Aortic smooth muscle cell (primary cell): Measurements from ENCODE around the gene MMS19. TPM values are rescaled to one million over a fixed set of nuclear protein-coding genes. Genes with fewer than 3 reads are reported as not detected.

Experiments
- total RNA-seq: library from RNA; depleted of rRNA; stranded (reverse); fragments of >200 nt; gene quantifications from 2 replicates; pipeline ENCODE4 v1.2.3, GENCODE V29; 2014

The MMS19 gene, protein sequence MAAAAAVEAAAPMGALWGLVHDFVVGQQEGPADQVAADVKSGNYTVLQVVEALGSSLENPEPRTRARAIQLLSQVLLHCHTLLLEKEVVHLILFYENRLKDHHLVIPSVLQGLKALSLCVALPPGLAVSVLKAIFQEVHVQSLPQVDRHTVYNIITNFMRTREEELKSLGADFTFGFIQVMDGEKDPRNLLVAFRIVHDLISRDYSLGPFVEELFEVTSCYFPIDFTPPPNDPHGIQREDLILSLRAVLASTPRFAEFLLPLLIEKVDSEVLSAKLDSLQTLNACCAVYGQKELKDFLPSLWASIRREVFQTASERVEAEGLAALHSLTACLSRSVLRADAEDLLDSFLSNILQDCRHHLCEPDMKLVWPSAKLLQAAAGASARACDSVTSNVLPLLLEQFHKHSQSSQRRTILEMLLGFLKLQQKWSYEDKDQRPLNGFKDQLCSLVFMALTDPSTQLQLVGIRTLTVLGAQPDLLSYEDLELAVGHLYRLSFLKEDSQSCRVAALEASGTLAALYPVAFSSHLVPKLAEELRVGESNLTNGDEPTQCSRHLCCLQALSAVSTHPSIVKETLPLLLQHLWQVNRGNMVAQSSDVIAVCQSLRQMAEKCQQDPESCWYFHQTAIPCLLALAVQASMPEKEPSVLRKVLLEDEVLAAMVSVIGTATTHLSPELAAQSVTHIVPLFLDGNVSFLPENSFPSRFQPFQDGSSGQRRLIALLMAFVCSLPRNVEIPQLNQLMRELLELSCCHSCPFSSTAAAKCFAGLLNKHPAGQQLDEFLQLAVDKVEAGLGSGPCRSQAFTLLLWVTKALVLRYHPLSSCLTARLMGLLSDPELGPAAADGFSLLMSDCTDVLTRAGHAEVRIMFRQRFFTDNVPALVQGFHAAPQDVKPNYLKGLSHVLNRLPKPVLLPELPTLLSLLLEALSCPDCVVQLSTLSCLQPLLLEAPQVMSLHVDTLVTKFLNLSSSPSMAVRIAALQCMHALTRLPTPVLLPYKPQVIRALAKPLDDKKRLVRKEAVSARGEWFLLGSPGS
- 46.2 and 49.2 TPM in 2 replicates for total RNA-seq

GRCh38 chr10:97498076-97498840 lies at the start of gene MMS19:
MMS19 (minus strand) TSS chr10:97498422; CDS start chr10:97498384, 38 bp downstream.

GRCh38 chr10:97498841-97499560 lies 779 bp upstream of the MMS19 start, which contains the start of gene UBTD1:
UBTD1 (plus strand) TSS chr10:97498924; CDS start chr10:97499204, 280 bp downstream.

GRCh38 chr10:97445722-97446639 lies 52.2 kb downstream of the MMS19 start, which contains the start of the genes EXOSC1 and ZDHHC16:
EXOSC1 (minus strand) TSS chr10:97446006; CDS start chr10:97445985, 21 bp downstream.
ZDHHC16 (plus strand) TSS chr10:97446175; CDS start chr10:97451676, 5,501 bp downstream.

GRCh38 chr10:97425964-97426775 lies 72.1 kb downstream of the MMS19 start, which contains the start of gene PGAM1:
PGAM1 (plus strand) TSS chr10:97426191; CDS start chr10:97426308, 117 bp downstream.

Other genes starting within 250 kb of the MMS19 start
- 8.1 and 9.1 TPM in 2 replicates for gene ARHGAP19, start 205.8 kb downstream of the MMS19 start, total RNA-seq
- gene FRAT1, start 179.2 kb downstream of the MMS19 start, total RNA-seq: 1.7 and 2.1 TPM in 2 replicates
- 4.4 and 5.4 TPM in 2 replicates for gene FRAT2, start 163.7 kb downstream of the MMS19 start, total RNA-seq
- gene RRP12, start 97.1 kb downstream of the MMS19 start, total RNA-seq: 10.1 and 15.7 TPM in 2 replicates
- gene PGAM1, start 72.2 kb downstream of the MMS19 start, total RNA-seq: 224 and 247 TPM in 2 replicates
- gene EXOSC1, start 52.4 kb downstream of the MMS19 start, total RNA-seq: 27.9 and 32.0 TPM in 2 replicates
- 35.0 and 38.7 TPM in 2 replicates for gene ZDHHC16, start 52.2 kb downstream of the MMS19 start, total RNA-seq
- gene UBTD1, start 502 bp upstream of the MMS19 start, total RNA-seq: 22.5 and 22.9 TPM in 2 replicates
- 0.50 and 1.5 TPM in 2 replicates for gene ANKRD2, start 74.4 kb upstream of the MMS19 start, total RNA-seq
- 2.5 and 3.3 TPM in 2 replicates for gene HOGA1, start 86.0 kb upstream of the MMS19 start, total RNA-seq
- 0.12 and 0.13 TPM in 2 replicates for gene C10orf62, start 91.3 kb upstream of the MMS19 start, total RNA-seq
- 7.8 and 10.4 TPM in 2 replicates for gene MORN4, start 135.1 kb upstream of the MMS19 start, total RNA-seq
- gene PI4K2A, start 142.2 kb upstream of the MMS19 start, total RNA-seq: 23.3 and 25.0 TPM in 2 replicates
- 12.9 and 19.2 TPM in 2 replicates for gene AVPI1, start 188.8 kb upstream of the MMS19 start, total RNA-seq
- 19.3 and 29.8 TPM in 2 replicates for gene MARVELD1, start 215.3 kb upstream of the MMS19 start, total RNA-seq
- gene ZFYVE27, start 238.7 kb upstream of the MMS19 start, total RNA-seq: 19.9 and 21.7 TPM in 2 replicates